SKM-1 treated with dmso at 0.1 percent for 144 hours (cell line): ENCODE measurements around the gene RFLNA.

ENCODE experiments used
- DNase-seq: peaks from one replicate; lab custom pipeline; 2025; ENCODE audit not compliant: unreplicated experiment; lab: John Stamatoyannopoulos, UW

Gene RFLNA

GRCh38 chr12:124302807-124303578 is 8.1 kb downstream of the RFLNA start:
- DNase-seq = no peak

DNA sequence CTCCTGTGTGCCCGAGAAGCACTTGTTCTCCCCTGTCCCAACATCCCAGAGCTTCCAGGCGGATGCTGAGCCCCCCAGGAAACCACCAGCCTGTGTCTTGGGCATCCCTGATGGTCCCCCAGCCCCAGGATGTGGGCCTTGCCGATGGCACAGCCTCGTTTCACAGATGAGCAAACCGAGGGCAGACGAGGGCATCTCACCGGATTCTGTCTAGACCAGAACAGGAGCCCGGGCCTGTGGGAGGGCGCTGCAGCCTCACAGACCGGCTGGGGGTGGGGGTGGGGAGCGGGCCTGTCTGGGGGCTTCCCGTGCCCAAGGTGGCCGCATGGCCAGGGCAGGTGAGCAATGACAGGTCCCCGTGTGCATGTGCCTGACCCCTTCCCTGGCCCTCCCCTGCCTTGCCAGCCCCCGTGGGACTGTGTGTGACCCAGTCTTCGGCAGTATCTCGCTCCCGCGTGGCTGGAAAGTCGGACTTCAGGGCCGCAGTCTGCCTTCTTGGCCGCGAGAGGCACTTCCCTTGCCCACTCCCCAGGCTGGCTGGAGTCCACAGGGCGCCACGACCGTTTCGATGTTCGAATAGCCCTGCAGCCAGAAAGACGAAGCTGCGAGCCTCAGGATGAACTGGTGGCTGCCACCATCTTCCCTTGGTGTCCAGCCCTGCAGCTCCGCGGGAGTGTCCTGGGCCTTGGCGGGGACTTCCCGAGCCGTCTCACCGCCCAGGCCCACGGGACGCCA is 8.9 kb downstream of the RFLNA start:
- DNase-seq = no peak

DNA sequence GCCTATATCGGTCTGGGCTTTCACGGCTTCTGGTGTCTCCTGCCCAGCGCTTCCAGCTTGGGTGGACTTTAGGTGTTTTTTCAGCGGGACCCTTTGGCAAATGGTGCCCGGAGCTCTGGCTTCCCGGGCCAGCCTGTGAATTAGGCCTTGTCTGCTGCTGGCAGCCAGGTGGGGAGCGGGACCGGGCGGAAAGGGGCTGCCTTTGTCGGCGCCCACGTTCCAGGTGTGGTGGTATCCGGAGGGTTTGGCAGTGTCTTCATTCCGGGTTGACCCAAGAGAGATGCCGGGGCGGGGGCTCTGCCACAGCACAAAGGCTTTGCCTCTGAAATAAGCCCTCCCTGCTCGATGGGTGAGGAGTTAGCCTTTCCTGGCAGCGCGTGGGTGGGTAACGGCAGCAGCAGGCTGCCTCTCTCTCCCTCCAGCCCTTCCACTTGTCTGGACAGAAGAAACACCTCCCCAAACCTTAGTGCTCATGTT is 9.5 kb downstream of the RFLNA start:
- no peak for DNase-seq

- no peak for DNase-seq
These were observed 10.2 kb downstream of the RFLNA start for GRCh38 chr12:124305136-124305535.

DNA sequence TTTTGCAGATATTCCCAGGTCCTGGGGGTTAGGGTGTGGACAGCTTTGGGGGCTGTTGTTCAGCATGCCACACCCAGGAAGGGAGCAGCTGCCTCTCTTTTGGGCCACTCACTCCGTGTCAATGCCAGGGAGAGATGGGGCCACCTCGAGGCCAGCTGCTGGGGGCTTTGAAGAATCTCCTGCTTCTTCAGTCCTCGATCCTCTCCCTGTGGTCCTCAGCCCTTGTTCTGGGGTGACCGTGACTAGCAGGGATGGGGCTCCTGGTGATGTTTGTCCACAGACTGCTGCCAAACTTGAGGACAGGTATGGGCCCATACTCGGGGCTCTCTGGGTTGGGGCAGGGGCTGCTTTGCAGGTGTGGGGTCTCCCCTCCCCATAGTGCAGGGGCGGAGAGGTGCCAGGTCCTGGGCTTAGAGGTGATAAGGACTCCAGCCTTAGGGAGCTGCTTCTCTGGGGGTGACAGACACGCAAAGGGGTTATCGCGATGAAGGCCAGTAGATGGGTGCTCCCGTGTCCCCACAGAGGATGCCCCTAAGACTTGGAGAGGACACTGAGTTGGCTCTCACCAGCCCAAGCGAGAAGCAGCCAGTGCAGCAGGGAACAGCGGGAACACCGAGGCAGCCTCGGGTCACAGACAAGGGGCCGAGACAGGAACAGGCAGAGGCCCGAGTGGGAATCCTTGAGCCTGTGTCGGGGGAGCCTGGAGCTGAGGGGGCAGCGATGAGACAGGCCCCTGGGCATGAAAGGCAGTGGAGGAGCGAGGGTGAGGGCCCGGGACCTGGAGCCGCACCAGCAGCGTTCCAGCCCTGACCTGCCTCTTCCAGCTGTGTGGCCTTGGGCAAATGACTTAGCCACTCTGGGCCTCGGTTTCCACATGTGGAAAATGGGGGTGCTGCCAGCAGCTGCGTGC is 11.1 kb downstream of the RFLNA start:
- no peak for DNase-seq

- no peak for DNase-seq
These were observed 12.0 kb downstream of the RFLNA start for GRCh38 chr12:124306686-124307555.

GRCh38 chr12:124307556-124307825 is 12.6 kb downstream of the RFLNA start:
- no peak for DNase-seq

- DNase-seq = no peak
These were observed 13.8 kb downstream of the RFLNA start for GRCh38 chr12:124308741-124309140.

GRCh38 chr12:124309231-124309630 is 14.3 kb downstream of the RFLNA start:
- DNase-seq = no peak

GRCh38 chr12:124309744-124310143 is 14.9 kb downstream of the RFLNA start:
- no peak for DNase-seq

DNA sequence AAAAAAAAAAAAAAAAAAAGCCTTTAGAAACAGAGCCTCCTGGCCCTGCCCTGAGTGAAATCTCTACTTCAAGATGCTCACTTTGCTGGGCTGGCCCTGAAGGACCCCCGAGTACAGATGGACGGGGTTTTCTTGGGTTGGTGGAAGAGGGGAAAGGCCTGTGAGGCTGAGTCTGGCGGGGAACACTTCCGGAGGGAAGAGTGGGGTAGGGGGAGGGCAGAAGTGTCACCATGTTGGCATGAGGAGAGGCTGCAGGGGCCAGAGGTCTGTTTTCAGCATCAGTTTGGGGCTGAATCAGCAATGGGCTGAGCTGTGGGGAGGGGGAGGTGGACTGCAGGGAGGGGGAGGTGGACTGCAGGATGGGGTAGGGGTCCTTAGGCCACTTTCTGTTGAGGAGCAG is 15.3 kb downstream of the RFLNA start:
- no peak for DNase-seq

DNA sequence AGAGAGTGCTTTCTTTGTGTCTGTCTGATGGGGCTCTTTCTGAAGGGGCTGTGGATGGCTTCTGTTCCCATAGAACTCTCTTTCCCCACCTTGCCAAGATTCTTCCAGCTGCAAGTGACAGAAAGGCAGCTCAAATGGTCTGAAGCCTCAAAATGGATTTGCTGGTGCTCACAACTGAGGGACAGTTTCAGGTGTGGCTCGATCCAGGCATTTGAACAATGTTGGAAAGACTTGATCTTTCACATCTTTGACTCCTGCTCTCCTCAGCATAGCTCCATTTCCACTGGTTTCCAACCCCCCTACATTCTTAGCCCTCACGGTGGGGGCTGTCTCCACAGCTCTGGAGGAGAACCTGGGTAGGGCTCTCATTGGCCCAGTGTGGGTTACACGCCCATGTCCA is 15.9 kb downstream of the RFLNA start:
- no peak for DNase-seq

DNA sequence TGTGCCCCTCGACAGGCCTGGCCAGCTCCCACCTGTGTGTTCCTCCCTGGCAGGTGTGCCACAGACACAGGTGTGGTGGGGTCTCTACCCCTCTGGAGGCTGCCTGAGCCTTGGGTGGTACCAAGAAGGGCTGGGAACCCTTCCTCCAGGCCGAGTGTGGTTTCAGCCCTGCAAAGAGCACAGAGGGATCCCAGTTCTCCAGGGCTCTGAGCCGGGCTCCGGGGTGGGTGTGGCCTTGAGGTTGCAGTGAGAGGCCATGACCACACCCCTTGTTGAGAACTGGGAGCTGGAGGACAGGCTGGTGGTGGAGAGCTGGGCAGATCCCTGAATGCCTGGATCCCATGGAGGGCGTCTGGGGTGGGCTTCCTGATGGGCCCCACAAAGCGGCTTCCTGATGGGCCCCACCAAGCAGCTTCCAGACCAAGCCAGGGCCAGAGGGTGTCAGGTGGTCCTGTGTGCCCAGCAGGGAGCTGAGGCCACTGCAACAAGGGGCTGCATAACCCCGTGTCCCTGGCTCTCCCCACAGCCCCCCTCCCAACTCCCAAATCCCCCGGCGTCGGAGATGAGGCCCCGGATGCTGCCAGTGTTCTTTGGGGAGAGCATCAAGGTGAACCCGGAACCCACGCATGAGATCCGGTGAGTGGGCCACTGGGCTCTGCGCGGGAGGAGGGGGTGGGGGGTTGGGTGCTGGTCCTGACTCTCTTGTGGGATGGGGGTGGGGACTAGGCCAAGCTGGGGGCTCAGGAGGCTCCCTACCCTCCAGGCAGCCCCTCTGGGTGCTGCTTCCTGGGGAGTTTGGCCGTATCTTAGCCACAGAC is 16.6 kb downstream of the RFLNA start:
- DNase-seq = no peak

- DNase-seq = no peak
These were observed 17.7 kb downstream of the RFLNA start for GRCh38 chr12:124312601-124313000.

DNA sequence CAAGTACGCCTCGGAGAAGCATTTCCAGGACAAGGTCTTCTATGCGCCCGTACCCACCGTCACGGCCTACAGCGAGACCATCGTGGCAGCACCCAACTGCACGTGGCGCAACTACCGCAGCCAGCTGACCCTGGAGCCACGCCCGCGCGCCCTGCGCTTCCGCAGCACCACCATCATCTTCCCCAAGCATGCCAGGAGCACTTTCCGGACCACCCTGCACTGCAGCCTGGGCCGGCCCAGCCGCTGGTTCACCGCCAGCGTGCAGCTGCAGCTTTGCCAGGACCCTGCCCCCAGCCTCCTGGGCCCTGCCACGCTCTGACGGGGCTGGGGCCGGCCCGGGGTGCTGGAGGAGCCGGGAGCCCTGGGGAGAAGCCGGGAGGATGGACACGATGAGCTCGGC is 19.3 kb downstream of the RFLNA start:
- DNase-seq = no peak

DNA sequence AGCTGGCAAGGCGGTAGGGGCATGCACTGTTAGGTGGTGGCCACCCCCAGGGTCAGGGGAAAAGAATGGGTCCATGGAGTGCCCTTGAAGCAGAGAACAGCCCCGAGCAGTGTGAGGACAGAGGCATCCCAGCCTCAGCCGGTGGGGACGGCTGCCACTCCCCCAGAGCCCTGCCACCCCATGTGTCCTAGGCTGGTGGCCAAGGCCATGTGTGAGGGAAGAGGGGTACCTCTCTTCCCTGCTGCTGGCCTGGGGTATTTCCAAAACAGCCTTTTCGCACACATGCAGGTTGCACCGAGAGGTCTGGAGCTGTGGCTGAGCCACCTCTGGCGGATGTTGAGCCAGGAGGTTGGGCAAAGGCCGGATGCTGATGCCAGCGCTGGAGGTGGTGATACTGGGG is 19.9 kb downstream of the RFLNA start:
- DNase-seq = no peak

DNA sequence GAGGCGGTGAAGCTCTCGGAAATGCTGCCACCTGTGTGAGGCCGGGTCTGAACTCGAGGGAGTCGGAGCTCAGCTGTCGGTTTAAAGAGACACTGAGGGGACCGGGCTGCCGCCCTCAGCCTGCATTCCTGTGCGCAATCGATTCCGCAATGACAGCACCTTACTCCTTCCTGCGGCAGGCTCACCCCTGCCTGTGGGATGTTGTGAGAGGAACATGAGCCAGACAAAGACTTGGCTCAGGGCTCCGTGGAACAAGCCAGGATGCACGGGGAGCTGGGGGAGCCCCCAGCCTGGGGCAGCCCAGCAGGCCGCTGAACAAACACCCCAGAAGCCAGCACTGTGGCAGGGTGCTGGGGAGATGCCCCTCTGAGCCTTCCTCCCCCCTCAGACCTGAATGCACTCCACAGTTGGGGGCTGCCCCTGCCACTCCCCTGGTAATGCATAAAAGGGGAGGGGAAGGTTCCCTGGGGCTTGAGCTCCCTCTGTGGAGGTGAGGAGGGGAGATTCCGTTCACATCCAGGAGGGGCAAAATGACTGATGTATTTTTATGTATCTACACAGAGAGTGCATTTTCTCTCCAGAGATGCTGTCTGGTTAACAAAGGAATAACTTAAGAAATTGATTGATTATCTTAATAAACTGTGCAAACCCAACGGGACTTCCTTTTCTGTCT is 20.6 kb downstream of the RFLNA start:
- DNase-seq = no peak

GRCh38 chr12:124316257-124316900 is 21.5 kb downstream of the RFLNA start:
- DNase-seq = no peak

DNA sequence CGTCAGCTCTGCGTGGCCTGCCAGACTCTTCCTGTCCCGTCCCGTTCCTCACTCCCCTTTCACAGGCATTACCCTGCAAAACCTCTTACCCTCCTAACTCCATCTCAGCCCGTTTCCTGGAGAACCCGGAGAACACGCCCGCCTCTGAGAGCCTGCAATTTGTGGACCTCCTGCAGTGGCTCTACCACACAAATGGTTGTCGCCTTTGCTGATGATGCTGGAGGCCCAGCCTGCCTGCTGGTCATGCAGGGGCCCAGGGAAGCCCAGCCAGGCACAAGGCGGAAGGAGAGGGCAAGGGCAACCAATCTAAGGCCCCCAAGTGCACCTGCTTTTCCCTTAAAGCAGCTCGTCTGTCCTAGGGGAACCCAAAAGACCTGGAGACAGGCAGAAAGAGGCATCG is 22.5 kb downstream of the RFLNA start:
- no peak for DNase-seq
